Adipocyte (in vitro differentiated cells): ENCODE data around the gene CLDN5.
"Not testable (repeated sequence)": the region's sequence is repeated elsewhere in the genome, so short reads cannot be mapped to it uniquely, and the experiment has no call there.

Experiments
- DNase-seq: peaks from one replicate; pipeline ENCODE4 v3.0.0-alpha.2; 2015; ENCODE audit warnings: low read depth
- H3K27me3 ChIP-seq: replicated peaks from 2 replicates; pipeline ENCODE4 v1.7.0; 2013; ENCODE audit warnings: mild to moderate bottlenecking, low read length, moderate library complexity; ENCODE audit not compliant: control insufficient read depth, insufficient read depth
- H3K36me3 ChIP-seq: 2 replicates; pipeline ENCODE4 v1.7.0; 2013; ENCODE audit warnings: low read length, mild to moderate bottlenecking, moderate library complexity; ENCODE audit not compliant: control insufficient read depth, insufficient read depth, severe bottlenecking
- H3K4me1 ChIP-seq: 2 replicates; pipeline ENCODE4 v1.7.0; 2013; ENCODE audit warnings: mild to moderate bottlenecking, low read length, moderate library complexity; ENCODE audit not compliant: control insufficient read depth, insufficient read depth
- H3K4me3 ChIP-seq: 2 replicates; pipeline ENCODE4 v1.7.0; 2013; ENCODE audit warnings: mild to moderate bottlenecking, low read length, moderate library complexity
- H3K9ac ChIP-seq: 2 replicates; pipeline ENCODE4 v1.7.0; 2013; ENCODE audit warnings: mild to moderate bottlenecking, low read length, moderate library complexity
- H3K9me3 ChIP-seq: 2 replicates; pipeline ENCODE4 v1.7.0; 2013; ENCODE audit warnings: mild to moderate bottlenecking, low read length, moderate library complexity; ENCODE audit not compliant: control insufficient read depth

CLDN5 gene

GRCh38 chr22:19545935-19546207, 21.7 kb upstream of the CLDN5 start:
- no peaks in the 10 kb centered on the region for H3K4me1 ChIP-seq
- H3K9me3 ChIP-seq, result no peaks in the 10 kb centered on the region
- no peak overlapping the region for H3K4me3 ChIP-seq
- no peaks in the 10 kb centered on the region for H3K36me3 ChIP-seq
- no peak for DNase-seq
- peaks cover 25% of the 10 kb centered on the region for H3K27me3 ChIP-seq
- no peak overlapping the region for H3K9ac ChIP-seq

- Histone ChIP-seq H3K27me3 (peaks cover 24% of the 10 kb centered on the region), H3K9me3 (no peaks in the 10 kb centered on the region), H3K36me3 (no peaks in the 10 kb centered on the region), H3K4me1 (no peaks in the 10 kb centered on the region), H3K9ac (no peak overlapping the region), H3K4me3 (no peak overlapping the region)
- no peak for DNase-seq
Observed at GRCh38 chr22:19543970-19544708, 19.9 kb upstream of the CLDN5 start.

GRCh38 chr22:19540394-19540793, 16.2 kb upstream of the CLDN5 start:
- H3K9ac ChIP-seq, result no peak overlapping the region
- H3K36me3 ChIP-seq, result no peaks in the 10 kb centered on the region
- H3K4me3 ChIP-seq, result no peak overlapping the region
- H3K27me3 ChIP-seq, result peaks cover 19% of the 10 kb centered on the region
- no peaks in the 10 kb centered on the region for H3K4me1 ChIP-seq
- no peak for DNase-seq
- H3K9me3 ChIP-seq, result no peaks in the 10 kb centered on the region

GRCh38 chr22:19537941-19538488, 13.8 kb upstream of the CLDN5 start:
- no peak for DNase-seq
- Histone ChIP-seq H3K9me3 (no peaks in the 10 kb centered on the region), H3K9ac (no peak overlapping the region), H3K4me1 (no peaks in the 10 kb centered on the region), H3K4me3 (no peak overlapping the region), H3K36me3 (no peaks in the 10 kb centered on the region), H3K27me3 (peaks cover 11% of the 10 kb centered on the region)

- Histone ChIP-seq H3K36me3 (no peaks in the 10 kb centered on the region), H3K27me3 (peaks cover 11% of the 10 kb centered on the region)
- no peak for DNase-seq
Observed at GRCh38 chr22:19536564-19536963, 12.4 kb upstream of the CLDN5 start.

GRCh38 chr22:19535001-19535400, 10.8 kb upstream of the CLDN5 start:
- H3K9ac ChIP-seq, result no peak overlapping the region
- H3K36me3 ChIP-seq, result no peaks in the 10 kb centered on the region
- H3K27me3 ChIP-seq, result peaks cover 20% of the 10 kb centered on the region
- H3K4me3 ChIP-seq, result no peak overlapping the region
- no peak for DNase-seq
- no peaks in the 10 kb centered on the region for H3K9me3 ChIP-seq
- H3K4me1 ChIP-seq, result no peaks in the 10 kb centered on the region

More at GRCh38 chr22:19536564-19536963, 12.4 kb upstream of the CLDN5 start:
- Histone ChIP-seq H3K4me3 (no peak overlapping the region), H3K4me1 (no peaks in the 10 kb centered on the region), H3K9me3 (no peaks in the 10 kb centered on the region), H3K9ac (no peak overlapping the region)

- Histone ChIP-seq H3K27me3 (peaks cover 20% of the 10 kb centered on the region), H3K9ac (no peak overlapping the region), H3K4me1 (no peaks in the 10 kb centered on the region), H3K36me3 (no peaks in the 10 kb centered on the region), H3K4me3 (no peak overlapping the region), H3K9me3 (no peaks in the 10 kb centered on the region)
- DNase-seq, result no peak
Observed at GRCh38 chr22:19533857-19534256, 9.6 kb upstream of the CLDN5 start.

GRCh38 chr22:19533049-19533626, 8.9 kb upstream of the CLDN5 start:
- peaks cover 15% of the 10 kb centered on the region for H3K27me3 ChIP-seq
- H3K36me3 ChIP-seq, result no peaks in the 10 kb centered on the region
- H3K9ac ChIP-seq, result no peak overlapping the region
- H3K4me1 ChIP-seq, result no peaks in the 10 kb centered on the region
- no peak for DNase-seq
- H3K9me3 ChIP-seq, result no peaks in the 10 kb centered on the region
- H3K4me3 ChIP-seq, result no peak overlapping the region

- H3K4me3 ChIP-seq, H3K9ac ChIP-seq, H3K9me3 ChIP-seq, H3K4me1 ChIP-seq, H3K36me3 ChIP-seq, DNase-seq: not testable (repeated sequence)
- H3K27me3 ChIP-seq, result peaks cover 17% of the 10 kb centered on the region
Observed at GRCh38 chr22:19531327-19531726, 7.1 kb upstream of the CLDN5 start.

GRCh38 chr22:19530751-19531150, 6.5 kb upstream of the CLDN5 start:
- Histone ChIP-seq H3K4me1 (no peaks in the 10 kb centered on the region), H3K4me3 (no peak overlapping the region), H3K9me3 (no peaks in the 10 kb centered on the region), H3K9ac (no peak overlapping the region), H3K27me3 (peaks cover 17% of the 10 kb centered on the region), H3K36me3 (no peaks in the 10 kb centered on the region)
- no peak for DNase-seq

- H3K36me3 ChIP-seq, result no peaks in the 10 kb centered on the region
- H3K9ac ChIP-seq, result no peak overlapping the region
- H3K4me1 ChIP-seq, result no peaks in the 10 kb centered on the region
- no peaks in the 10 kb centered on the region for H3K9me3 ChIP-seq
- DNase-seq, result no peak
- H3K4me3 ChIP-seq, result no peak overlapping the region
- peaks cover 18% of the 10 kb centered on the region for H3K27me3 ChIP-seq
Observed at GRCh38 chr22:19529811-19530210, 5.6 kb upstream of the CLDN5 start.
